HG03135 (cell line): ENCODE data around the gene NFIX.

ENCODE experiments used
- ATAC-seq: cut with Tn5 transposase; IDR thresholded peaks from one replicate; pipeline ENCODE4 v1.9.1; 2021; ENCODE audit warnings: mild to moderate bottlenecking, moderate library complexity; ENCODE audit not compliant: unreplicated experiment

Gene NFIX

GRCh38 chr19:13069415-13070359, 74.4 kb downstream of the NFIX start:
- ATAC-seq: no peak

GRCh38 chr19:13070425-13071140, 75.3 kb downstream of the NFIX start:
- no peak for ATAC-seq

- no peak for ATAC-seq
These were observed 76.3 kb downstream of the NFIX start for GRCh38 chr19:13071444-13072187.

DNA sequence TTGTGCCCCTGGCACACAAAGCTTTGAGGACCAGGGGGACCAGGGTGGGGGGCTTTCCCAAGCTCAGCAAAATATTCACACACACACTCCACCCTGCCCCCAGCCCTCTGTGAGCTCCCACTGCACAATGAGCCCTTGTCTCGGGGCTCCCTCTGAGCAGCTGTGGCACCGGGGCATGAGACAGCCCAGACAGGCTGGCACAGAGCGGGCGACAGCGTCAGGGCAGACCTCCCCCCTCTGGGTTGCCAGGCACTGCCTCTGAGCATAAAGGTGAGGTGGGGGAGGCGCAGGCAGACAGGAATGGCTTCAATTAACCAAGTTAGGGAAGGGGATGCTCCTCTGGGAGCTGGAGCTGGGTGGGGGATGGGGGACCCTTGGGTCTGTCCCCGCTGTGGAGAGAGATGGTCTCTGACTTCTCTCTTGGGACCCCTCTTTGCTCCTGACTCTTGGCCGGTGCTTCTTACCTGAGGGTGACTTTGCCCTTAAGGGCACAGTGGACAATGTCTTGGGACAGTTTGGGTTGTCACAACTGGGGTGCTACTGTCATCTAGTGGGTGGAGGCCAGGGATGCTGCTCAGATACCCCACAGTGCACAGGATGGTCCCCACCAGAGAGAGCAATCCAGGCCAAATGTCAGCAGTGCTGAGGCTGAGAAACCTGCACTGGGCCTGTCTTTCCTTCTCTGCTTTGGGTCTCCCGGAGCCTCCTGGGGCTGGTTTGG, 77.1 kb downstream of the NFIX start:
- ATAC-seq: no peak

- no peak for ATAC-seq
These were observed 78.0 kb downstream of the NFIX start for GRCh38 chr19:13073263-13073662.

DNA sequence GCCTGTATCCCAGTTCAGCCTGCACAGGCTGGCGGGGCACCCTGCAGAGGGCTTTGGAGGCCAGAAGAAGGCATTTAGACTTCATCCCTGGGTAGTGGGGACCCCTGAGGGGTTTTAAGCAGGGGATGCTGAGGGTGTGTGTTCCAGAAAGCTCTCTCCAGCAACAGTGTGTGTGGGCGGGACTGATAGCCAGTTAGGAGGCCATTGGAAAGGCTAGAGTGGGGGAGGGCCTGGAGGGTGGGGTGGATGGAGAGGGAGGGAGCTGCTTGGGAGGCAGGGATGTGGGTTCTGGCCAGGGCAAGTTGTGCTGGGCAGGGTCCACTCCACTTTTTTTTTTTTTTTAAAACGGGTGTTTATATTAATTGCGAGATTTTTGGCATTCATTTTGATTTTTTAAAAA, 79.1 kb downstream of the NFIX start:
- ATAC-seq: no peak

GRCh38 chr19:13076320-13076719, 81.0 kb downstream of the NFIX start:
- ATAC-seq: no peak

DNA sequence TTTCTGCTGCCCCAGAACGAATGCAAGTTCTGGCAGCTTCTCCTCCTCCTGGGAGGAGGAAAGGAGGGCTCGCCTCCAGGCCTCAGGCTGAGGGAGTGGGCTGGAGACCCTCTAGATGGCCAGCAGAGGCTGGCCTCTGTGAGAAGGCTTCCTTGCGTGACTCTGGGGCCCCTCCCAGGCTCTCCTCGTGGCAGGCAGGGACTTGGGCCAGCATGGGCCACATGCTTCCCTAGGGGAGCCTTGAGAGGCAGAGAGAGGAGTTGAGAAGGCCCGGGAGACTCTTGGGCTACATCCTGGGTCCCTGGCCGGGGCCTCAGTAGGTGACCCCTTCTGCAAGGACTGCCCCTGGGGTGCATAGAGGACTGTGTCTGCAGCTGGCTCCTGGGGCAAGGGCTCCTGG, 81.5 kb downstream of the NFIX start:
- no peak for ATAC-seq

DNA sequence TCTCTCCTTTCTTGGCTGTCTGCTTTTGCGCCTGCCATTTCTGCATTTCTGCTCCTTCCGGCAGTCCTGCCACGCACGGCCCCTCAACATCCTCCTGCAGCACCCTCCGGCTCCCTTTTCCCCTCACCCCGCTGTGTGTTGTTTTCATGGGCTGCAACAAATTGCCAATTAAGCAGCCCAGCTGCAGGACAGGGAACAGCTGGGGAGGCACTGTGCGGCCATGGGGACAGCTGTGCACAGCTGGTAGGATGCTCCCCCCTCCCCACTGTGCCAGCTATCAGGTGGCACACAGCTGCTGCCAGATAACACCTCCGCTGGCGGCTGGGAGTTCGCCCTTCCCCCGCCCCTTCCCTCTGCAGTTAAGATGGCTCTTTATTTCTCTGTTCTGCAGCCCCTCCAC, 82.0 kb downstream of the NFIX start:
- ATAC-seq: no peak

DNA sequence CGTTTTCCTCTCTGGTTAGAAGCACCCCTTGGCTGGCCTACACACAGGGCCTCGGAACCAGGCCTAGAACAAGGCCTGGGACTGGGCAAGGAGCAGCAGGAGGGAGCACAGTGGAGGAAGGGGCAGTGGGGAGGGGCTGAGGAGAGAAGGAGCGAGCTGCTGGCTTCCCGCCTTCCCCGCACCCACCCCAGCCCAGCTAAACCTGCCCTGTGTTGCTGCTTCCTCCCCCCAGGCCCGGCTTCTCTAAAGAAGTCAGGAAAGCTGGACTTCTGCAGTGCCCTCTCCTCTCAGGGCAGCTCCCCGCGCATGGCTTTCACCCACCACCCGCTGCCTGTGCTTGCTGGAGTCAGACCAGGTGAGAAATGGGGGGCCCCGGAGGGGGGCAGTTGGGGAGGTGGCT, 83.1 kb downstream of the NFIX start:
- no peak for ATAC-seq

- ATAC-seq: no peak
These were observed 83.7 kb downstream of the NFIX start for GRCh38 chr19:13078897-13079541.

- no peak for ATAC-seq
These were observed 84.3 kb downstream of the NFIX start for GRCh38 chr19:13079542-13079986.

- ATAC-seq: no peak
These were observed 87.1 kb downstream of the NFIX start for GRCh38 chr19:13082192-13083007.

DNA sequence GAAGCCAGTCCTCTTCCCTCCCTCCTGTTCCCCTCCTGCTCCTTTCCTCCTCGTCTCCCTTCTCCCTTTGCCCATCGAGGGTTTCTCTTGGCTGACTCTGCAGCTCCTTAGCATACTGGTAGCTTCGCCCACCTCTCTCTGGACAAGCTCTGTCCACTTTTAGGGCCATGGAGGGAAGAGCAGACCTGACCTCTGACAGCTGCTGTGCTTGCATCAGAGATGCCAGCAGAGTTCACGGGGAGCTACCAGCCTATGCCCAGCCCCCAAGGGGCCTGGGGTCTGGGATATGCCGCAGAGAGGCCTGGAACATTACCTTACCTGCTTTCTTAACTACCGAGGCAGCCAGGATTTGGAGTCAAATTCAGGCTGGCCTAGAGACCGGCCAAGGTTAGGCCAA, 87.7 kb downstream of the NFIX start:
- no peak for ATAC-seq

- no peak for ATAC-seq
These were observed 88.4 kb downstream of the NFIX start for GRCh38 chr19:13083627-13084026.

DNA sequence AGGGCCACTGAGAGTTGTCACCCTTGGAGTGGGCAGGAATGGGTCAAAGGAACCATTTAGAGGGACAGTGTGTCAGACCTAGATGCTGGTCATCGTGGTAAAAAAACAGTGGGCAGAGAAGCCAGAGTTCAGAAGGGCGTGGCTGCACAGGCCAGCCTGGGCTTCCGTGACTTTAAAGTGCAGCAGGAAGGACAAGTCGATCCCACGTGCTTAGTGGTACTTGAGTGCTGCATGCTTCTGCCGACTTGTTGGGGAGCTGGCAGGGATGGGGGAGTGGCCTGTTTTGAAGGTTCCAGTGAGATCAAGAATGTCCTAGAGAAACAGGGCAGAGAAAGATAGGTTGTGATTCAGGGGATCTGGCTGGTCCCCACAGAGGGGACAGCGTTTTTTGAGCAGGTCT, 90.4 kb downstream of the NFIX start:
- ATAC-seq: no peak

- no peak for ATAC-seq
These were observed 91.1 kb downstream of the NFIX start for GRCh38 chr19:13086341-13086740.

GRCh38 chr19:13087295-13087694, 92.0 kb downstream of the NFIX start:
- ATAC-seq: no peak

GRCh38 chr19:13087795-13088537, 92.7 kb downstream of the NFIX start:
- ATAC-seq: no peak
